ENCODE measurements around the gene RFPL3. TPM values are rescaled to one million over a fixed set of nuclear protein-coding genes. Genes with fewer than 3 reads are reported as not detected.

The RFPL3 gene
- total and polyA plus RNA-seq, 2 donors (not counting 1 experiment from before 2014, with no cell fraction given), result not detected

GRCh38 chr22:32333769-32334659 is 23.7 kb upstream of the RFPL3 start:
- ATAC-seq (ENCODE audit: low read depth), result no peak
- ChIA-PET CTCF (no interaction called here), POLR2A (no interaction called here)
- Histone ChIP-seq H3K79me2 (ENCODE audit: control insufficient read depth, insufficient read depth, low read length) (no peaks in the 10 kb centered on the region), H3K36me3 (replicated peaks in 1 of 2; ENCODE audit: control extremely low read depth in 1 of 2, control insufficient read depth in 1 of 2, extremely low read depth in 1 of 2, insufficient read depth in 2 of 2, low read length in 1 of 2) (no peaks in the 10 kb centered on the region), H3K4me3 (ENCODE audit: control extremely low read depth in 1 of 5, extremely low read depth in 1 of 5, insufficient read depth in 1 of 5, low read depth in 2 of 5, low read length in 4 of 5) (no peak overlapping the region), H3K4me1 (ENCODE audit: control insufficient read depth in 2 of 2, insufficient read depth in 2 of 2, low read length in 2 of 2) (no peaks in the 10 kb centered on the region), H3K9ac (ENCODE audit: low read length) (no peak overlapping the region), H3K9me3 (ENCODE audit: control extremely low read depth in 1 of 3, control insufficient read depth in 2 of 3, insufficient read depth in 1 of 3, low read length in 2 of 3) (peaks cover 0 to 3% (median 0%) of the 10 kb centered on the region in 3 donors), H3K27me3 (replicated peaks in 1 of 4; ENCODE audit: control extremely low read depth in 1 of 4, control insufficient read depth in 3 of 4, insufficient read depth in 4 of 4, low read length in 3 of 4) (no peaks in the 10 kb centered on the region), H4K20me1 (ENCODE audit: control insufficient read depth, insufficient read depth, low read length, poor library complexity, severe bottlenecking) (no peaks in the 10 kb centered on the region), H3K4me2 (replicated peaks; ENCODE audit: low read depth, low read length, poor library complexity, severe bottlenecking) (no peak overlapping the region), H3K27ac (ENCODE audit: low read length in 2 of 2) (no peak overlapping the region), H2AFZ (ENCODE audit: insufficient read depth, low read depth, low read length, poor library complexity, severe bottlenecking) (no peak overlapping the region)
- WGBS (ENCODE audit: insufficient coverage), result 81% methylated on average over 10 of the region's 13 CpGs
- Mint-ChIP-seq H3K9me3 (ENCODE audit: insufficient read depth) (no peaks in the 10 kb centered on the region), H3K4me3 (no peak overlapping the region), H3K4me1 (no peaks in the 10 kb centered on the region), H3K27me3 (peaks cover 37% of the 10 kb centered on the region), H3K27ac (no peak overlapping the region)
- TF ChIP-seq CTCF (IDR thresholded peaks at IDR 0.05) (no peak), EZH2 (IDR thresholded peaks at IDR 0.05; ENCODE audit: borderline replicate concordance, insufficient read depth, low read depth, low read length, poor library complexity, severe bottlenecking) (no peak)
- intact Hi-C loops (cut with micrococcal nuclease), result no loop called here
- DNase-seq, result no peak
